Glutamatergic neuron (in vitro differentiated cells): Measurements from ENCODE around the gene AGTR1. TPM values are rescaled to one million over a fixed set of nuclear protein-coding genes. Genes with fewer than 3 reads are reported as not detected.

Experiments used
- DNase-seq: peaks from one replicate; pipeline ENCODE4 v3.0.0; 2022
- H3K27ac Mint-ChIP-seq: one replicate; pipeline ENCODE4 v1.8.0; 2020; ENCODE audit warnings: mild to moderate bottlenecking, mixed read lengths, inconsistent platforms; ENCODE audit not compliant: unreplicated experiment
- H3K27me3 Mint-ChIP-seq: one replicate; pipeline ENCODE4 v1.8.0; 2020; ENCODE audit warnings: mild to moderate bottlenecking, moderate library complexity, mixed read lengths, inconsistent platforms; ENCODE audit not compliant: unreplicated experiment
- H3K36me3 Mint-ChIP-seq: one replicate; pipeline ENCODE4 v1.8.0; 2020; ENCODE audit warnings: mild to moderate bottlenecking, mixed read lengths, inconsistent platforms; ENCODE audit not compliant: unreplicated experiment
- H3K4me1 Mint-ChIP-seq: one replicate; pipeline ENCODE4 v1.8.0; 2020; ENCODE audit warnings: mild to moderate bottlenecking, low read depth, mixed read lengths, inconsistent platforms; ENCODE audit not compliant: unreplicated experiment
- H3K4me3 Mint-ChIP-seq: one replicate; pipeline ENCODE4 v1.8.0; 2020; ENCODE audit warnings: mild to moderate bottlenecking, mixed read lengths, inconsistent platforms; ENCODE audit not compliant: unreplicated experiment
- H3K9me3 Mint-ChIP-seq: one replicate; pipeline ENCODE4 v1.8.0; 2020; ENCODE audit warnings: mild to moderate bottlenecking, moderate library complexity, mixed read lengths, inconsistent platforms; ENCODE audit not compliant: unreplicated experiment
- total RNA-seq: library from RNA; stranded (reverse); fragmentation: NEBNext Ultra II Directional; extraction: Animal tissue kit (Norgen Biotek cat#: 25700); gene quantifications from one replicate; pipeline ENCODE4 v1.2.1, GENCODE V29; 2021; ENCODE audit not compliant: unreplicated experiment
- TF ChIP-seq, protein P1 (sequence below): fragments of 200-600 bp; sonication (generic); IDR thresholded peaks from one replicate; pipeline ENCODE4 v1.5.0; 2021; ENCODE audit not compliant: partially characterized antibody, unreplicated experiment

Gene AGTR1
- total RNA-seq, 1 donor from 2014 or later, result not detected

DNA sequence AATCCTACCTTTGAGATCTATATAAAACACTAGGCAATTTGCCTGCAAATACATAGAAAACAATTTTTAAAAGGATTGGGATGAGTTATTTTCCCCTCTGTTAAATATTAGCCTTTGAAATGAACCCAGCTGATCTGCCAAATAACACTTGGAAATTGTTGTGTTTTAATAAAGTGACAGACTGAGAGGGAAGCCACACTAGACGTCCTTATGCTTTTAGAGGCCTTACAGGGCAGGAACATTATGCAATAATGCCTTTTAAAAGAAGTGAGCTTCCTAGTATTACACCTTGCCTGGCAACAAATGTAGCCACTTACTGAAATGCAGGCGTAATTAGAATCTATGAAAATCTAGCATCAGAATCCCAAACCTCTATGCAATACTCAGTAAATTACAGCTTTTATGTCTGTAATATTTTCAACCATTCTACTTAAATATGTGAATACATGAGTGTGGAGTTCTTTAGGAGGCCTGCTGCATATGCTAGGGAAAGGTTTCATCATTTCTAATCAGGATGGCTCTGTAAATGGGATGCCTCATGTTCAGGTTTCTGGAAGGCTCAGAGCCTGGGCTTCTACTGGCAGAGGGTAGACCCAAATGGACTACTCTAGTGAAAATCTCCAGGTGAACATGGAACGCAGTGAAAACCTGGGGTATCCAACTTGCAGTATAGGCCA is 20.3 kb downstream of the AGTR1 start:
- Mint-ChIP-seq H3K27me3 (no peaks in the 10 kb centered on the region), H3K4me1 (no peaks in the 10 kb centered on the region), H3K27ac (no peak overlapping the region), H3K4me3 (no peak overlapping the region), H3K9me3 (no peaks in the 10 kb centered on the region), H3K36me3 (no peaks in the 10 kb centered on the region)
- TF ChIP-seq, protein P1, sequence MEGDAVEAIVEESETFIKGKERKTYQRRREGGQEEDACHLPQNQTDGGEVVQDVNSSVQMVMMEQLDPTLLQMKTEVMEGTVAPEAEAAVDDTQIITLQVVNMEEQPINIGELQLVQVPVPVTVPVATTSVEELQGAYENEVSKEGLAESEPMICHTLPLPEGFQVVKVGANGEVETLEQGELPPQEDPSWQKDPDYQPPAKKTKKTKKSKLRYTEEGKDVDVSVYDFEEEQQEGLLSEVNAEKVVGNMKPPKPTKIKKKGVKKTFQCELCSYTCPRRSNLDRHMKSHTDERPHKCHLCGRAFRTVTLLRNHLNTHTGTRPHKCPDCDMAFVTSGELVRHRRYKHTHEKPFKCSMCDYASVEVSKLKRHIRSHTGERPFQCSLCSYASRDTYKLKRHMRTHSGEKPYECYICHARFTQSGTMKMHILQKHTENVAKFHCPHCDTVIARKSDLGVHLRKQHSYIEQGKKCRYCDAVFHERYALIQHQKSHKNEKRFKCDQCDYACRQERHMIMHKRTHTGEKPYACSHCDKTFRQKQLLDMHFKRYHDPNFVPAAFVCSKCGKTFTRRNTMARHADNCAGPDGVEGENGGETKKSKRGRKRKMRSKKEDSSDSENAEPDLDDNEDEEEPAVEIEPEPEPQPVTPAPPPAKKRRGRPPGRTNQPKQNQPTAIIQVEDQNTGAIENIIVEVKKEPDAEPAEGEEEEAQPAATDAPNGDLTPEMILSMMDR, result no peak
- DNase-seq, result no peak

DNA sequence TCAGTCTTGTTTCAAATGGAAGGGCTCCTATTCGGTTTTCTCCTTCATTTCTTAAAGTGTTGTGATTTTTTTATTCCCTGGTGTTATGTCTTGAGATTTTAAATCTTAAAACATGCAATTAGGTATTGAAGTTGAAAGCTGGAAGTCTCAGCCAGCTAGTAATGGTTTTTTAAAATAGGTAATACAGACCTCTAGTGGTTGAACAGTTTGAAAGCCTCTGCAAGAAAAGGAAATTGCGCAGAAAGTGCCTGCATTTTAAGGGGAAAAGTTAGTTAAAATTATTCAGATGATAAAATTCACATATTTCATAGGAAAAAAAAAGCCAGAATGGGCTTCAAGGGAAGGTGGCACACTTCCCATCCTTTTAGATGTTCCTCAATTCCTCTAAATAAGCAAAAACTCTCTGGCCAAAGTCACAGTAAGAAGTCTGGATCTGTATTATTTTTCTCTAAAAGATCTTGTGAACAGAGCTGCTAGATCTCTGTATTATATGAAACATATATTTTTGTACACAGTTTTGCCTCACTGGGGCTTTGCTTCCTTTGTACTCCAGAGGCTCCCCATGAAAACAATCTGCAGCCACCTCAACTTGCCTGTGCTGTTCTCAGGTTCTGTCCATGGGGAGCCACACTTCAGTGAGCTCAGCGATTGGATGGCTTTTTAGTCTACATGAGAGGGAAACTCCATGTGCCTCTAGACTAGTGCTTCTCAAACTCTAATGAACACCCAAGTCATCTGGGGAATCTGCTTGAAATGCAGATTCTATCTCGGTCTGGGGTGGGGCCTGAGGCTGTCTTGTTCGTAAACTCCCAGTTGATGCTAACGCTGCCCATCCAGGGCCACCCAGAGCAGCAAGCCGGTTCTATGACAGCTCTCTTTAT is 21.5 kb downstream of the AGTR1 start:
- Mint-ChIP-seq H3K4me3 (no peak overlapping the region), H3K27me3 (no peaks in the 10 kb centered on the region), H3K4me1 (no peaks in the 10 kb centered on the region), H3K27ac (no peak overlapping the region), H3K9me3 (no peaks in the 10 kb centered on the region), H3K36me3 (no peaks in the 10 kb centered on the region)
- DNase-seq, result no peak
- TF ChIP-seq, protein P1, result no peak

DNA sequence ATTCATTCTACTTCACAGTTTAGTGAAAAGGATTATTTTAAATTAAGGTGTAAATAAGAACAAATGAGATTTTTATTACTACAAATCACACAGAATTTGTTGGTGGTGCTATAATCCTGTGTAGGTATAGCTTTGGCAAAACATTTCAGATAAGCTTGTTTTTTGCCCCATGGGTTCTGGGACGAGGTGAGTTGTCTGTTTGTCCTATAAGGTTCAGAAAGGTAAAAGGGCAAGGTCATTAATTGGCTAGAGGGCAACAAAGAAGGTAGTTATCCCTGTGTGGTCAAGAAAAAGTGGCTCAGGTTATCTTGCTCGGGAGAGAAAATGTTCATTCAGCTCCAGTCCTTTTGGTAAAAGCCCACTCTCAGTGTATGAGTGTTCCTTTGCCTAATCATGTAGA is 23.2 kb downstream of the AGTR1 start:
- Mint-ChIP-seq H3K9me3 (no peaks in the 10 kb centered on the region), H3K4me3 (no peak overlapping the region), H3K36me3 (no peaks in the 10 kb centered on the region), H3K27ac (no peak overlapping the region), H3K4me1 (no peaks in the 10 kb centered on the region), H3K27me3 (no peaks in the 10 kb centered on the region)
- no peak for DNase-seq
- TF ChIP-seq, protein P1, result no peak

DNA sequence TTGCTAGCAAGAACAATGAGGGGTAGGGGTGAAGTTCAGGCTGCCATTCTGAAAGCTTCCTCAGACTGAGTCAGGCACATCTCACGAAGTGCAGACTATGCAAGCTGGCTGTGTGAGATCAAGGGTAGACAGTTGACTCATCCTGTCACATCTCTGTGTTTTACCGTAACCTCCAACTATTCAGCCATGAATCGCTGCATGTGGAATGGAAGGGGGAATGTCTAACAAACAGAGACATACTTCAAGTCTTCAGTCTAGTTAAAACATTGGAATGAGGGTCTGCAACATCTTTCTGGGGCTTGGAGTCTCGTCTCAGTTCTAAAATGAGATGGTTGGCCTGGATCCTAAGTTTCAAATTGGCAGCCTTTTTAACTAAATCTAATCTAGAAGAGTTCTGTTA is 25.9 kb downstream of the AGTR1 start:
- H3K9me3 Mint-ChIP-seq, result no peaks in the 10 kb centered on the region
- TF ChIP-seq, protein P1, result no peak
- H3K4me1 Mint-ChIP-seq, result no peaks in the 10 kb centered on the region
- H3K4me3 Mint-ChIP-seq, result no peak overlapping the region
- no peaks in the 10 kb centered on the region for H3K36me3 Mint-ChIP-seq
- DNase-seq, result no peak
- H3K27ac Mint-ChIP-seq, result no peak overlapping the region
- no peaks in the 10 kb centered on the region for H3K27me3 Mint-ChIP-seq

DNA sequence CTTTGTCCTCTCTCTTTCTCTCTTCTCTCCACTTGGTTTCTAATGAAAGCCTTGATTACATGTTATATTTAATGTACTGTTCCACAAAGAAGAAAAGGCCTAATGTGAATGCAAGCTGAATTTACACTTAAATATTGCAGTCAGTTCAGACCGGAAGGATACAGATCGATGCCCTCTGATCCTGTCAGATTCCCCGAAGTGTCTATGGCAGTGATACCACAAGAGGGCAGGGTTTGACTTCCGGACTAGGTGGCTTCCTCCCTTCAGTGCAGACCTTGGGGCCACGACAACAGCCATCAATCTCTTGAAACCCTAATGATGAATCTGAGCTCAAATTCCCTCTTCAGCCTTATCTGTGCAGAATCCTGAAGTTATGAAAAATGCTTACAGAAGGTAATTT is 29.5 kb downstream of the AGTR1 start:
- Mint-ChIP-seq H3K4me1 (no peaks in the 10 kb centered on the region), H3K4me3 (no peak overlapping the region), H3K9me3 (no peaks in the 10 kb centered on the region), H3K27me3 (no peaks in the 10 kb centered on the region), H3K27ac (no peak overlapping the region), H3K36me3 (no peaks in the 10 kb centered on the region)
- TF ChIP-seq, protein P1, result peak; percentile 61
- peak; percentile 56 for DNase-seq
